IPS-NIHi11 (cell line): ENCODE measurements around the gene BCKDHB.
"Not testable (repeated sequence)": the region's sequence is repeated elsewhere in the genome, so short reads cannot be mapped to it uniquely, and the experiment has no call there.

Source experiments
- DNase-seq: peaks from one replicate; pipeline ENCODE4 v3.0.0; 2012; ENCODE audit warnings: mixed read lengths, low spot score

Gene BCKDHB

GRCh38 chr6:80263585-80263984 lies 157.1 kb downstream of the BCKDHB start:
- DNase-seq = no peak

DNA sequence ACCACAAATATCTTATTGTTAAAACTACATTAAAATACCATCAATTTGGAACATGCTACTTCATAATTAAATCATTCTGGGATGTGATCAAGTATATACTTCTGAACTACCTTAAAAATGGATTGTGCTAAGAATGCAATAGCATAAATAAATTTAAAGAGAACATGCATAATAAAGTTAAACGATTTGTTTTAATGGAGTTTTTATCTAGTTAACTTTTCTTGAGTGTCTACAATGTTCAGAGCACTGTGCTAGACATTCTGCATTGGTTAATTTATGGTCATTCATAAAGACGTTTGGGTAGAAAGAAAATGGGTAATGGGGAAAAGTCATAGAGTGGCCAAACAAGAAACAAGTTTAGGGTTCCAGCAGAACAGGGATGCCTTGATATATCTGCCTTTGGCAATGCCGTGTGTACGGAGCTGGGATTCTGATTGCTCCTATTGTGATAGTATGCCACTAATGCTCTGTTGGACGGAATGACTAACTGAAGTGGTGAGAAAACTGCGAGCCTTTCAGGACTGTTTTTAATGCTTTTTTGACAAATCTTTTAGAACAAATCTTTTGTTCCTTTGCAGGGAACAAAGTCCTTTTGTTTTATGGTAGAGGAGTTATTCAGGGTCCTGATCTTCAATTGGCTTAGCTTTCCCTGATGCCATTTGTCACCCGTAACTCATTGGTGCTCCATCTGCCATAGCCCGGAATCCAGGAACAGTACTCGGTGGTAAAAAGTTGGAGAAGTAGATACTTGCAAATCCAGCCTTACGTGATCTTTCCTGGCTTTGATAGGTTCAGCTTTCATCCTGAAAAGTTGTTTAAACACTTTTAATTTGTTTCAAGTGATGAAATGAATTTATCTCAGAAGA lies 162.6 kb downstream of the BCKDHB start:
- no peak for DNase-seq

- DNase-seq = no peak
Observed at GRCh38 chr6:80271074-80271473, 164.6 kb downstream of the BCKDHB start.

- no peak for DNase-seq
Observed at GRCh38 chr6:80272988-80273387, 166.5 kb downstream of the BCKDHB start.

- DNase-seq = no peak
Observed at GRCh38 chr6:80276861-80277260, 170.4 kb downstream of the BCKDHB start.

GRCh38 chr6:80277501-80277900 lies 171.0 kb downstream of the BCKDHB start:
- DNase-seq = no peak

- DNase-seq = no peak
Observed at GRCh38 chr6:80280262-80281010, 174.0 kb downstream of the BCKDHB start.

DNA sequence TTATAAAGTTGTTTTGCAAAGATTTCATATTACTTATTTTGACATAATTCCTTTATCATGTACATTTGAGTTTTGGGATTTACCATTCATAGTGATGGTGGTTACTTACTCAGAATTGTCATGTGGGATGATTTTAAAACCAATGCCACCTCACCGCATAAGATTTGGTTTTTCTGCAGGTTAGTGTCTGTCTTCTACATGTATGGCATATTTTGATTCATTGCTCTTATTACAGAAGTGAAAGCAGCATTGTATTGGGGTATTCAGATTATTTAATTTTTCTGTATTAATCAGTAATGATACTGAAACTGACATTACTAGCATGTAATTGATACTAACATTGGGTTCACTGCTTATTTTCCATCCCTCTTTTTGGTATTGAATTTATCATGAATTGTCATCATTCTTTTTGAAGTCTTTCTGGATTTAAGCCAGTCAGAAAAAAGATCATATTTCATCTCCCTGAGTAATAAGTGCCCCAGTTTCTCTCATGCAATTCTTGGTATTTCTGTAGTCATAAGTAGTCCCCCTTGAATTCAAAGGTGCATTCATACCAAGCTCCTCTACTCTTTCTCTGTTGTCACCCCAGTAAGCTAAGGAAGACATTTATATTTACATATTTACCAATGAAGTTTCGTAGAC lies 176.6 kb downstream of the BCKDHB start:
- DNase-seq = no peak

DNA sequence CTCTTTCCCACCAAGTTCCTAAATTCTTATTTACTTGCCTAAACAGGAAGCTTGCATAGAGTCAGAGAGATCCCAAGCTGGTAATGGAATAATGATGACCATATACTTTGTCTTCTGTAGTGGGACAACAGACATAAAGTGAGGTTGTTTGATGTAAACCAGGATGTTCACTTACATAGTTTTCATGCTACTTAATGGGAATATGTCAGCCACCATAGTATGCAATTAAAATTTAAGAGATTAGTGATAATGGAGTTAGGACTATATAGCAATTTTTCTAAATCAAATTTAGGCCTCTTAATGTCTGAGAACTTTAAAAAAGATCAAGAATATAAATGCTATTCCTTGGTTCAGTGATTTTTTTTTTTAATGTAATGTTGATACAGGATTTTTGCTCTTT lies 180.6 kb downstream of the BCKDHB start:
- DNase-seq = no peak

- DNase-seq = no peak
Observed at GRCh38 chr6:80287607-80288006, 181.1 kb downstream of the BCKDHB start.

DNA sequence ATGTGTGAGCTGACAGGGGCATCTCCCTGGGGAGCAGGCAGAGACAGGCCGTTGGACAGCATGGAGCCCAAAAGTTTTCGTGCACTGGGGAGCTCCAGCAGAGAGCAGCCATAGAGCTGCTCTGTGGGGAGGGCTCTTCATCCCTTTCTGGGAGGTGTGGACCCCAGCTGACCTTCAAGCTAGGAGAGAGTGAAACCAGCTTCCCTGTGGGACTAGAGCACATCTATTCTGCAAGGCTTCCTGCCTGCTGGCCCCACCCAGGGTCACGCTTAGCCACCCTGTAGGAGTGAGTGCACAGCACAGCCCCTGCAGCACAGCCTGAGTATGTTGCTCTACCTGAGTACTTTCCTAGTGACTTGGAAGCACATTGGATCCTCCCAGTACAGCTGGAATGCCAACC lies 183.3 kb downstream of the BCKDHB start:
- DNase-seq = no peak

- DNase-seq = not testable (repeated sequence)
Observed at GRCh38 chr6:80294531-80294930, 188.1 kb downstream of the BCKDHB start.

DNA sequence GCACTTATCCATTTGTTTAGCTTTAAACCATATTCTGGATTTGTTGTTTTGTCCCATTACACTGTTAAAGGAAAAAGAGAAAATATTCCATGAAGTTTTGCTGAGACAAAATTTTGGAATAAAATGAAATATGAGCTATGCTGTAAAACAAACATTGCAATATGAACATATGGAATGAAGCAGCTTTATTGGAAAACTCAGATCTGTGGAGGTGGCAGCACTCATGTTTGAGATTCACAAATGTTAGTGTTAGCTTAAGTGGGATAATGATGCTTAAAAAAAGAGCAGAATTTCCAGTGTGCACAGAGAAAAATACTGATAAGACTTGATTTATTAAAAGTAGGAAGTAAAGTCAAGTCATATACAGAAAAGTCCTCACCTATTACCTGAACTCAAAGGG lies 196.2 kb downstream of the BCKDHB start:
- DNase-seq = no peak

GRCh38 chr6:80304014-80304413 lies 197.5 kb downstream of the BCKDHB start:
- DNase-seq = no peak

GRCh38 chr6:80314531-80314930 lies 208.1 kb downstream of the BCKDHB start:
- DNase-seq = no peak

DNA sequence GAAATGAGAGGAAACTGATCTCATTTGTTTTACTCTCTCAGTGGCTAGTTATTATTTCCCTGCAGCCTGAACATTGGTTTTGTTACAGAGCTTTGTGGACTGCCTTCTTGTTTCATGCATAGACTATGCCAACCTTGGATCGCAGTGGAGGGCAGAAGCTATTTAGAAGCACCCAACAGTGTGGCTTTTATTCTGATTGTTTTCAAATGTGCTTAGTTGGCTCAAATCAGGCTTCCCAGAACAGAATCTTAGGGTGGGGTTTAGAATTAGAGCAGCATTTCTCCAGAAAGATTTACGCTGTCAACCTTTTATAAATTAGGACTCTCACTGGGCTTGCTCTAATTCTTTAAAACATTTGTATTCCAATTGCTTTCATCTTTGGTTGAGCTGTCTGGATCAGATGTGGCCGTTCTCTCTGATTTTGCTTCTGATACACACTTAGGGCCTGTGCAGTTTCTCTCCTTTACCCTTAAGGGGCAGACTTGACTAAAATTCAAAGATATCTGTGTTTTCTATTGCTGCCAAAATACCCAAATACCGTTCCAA lies 210.3 kb downstream of the BCKDHB start:
- DNase-seq = no peak

GRCh38 chr6:80319196-80319595 lies 212.7 kb downstream of the BCKDHB start:
- DNase-seq = no peak

GRCh38 chr6:80321011-80321410 lies 214.5 kb downstream of the BCKDHB start:
- no peak for DNase-seq

GRCh38 chr6:80325742-80326141 lies 219.3 kb downstream of the BCKDHB start:
- no peak for DNase-seq

- DNase-seq = no peak
Observed at GRCh38 chr6:80328652-80329051, 222.2 kb downstream of the BCKDHB start.

DNA sequence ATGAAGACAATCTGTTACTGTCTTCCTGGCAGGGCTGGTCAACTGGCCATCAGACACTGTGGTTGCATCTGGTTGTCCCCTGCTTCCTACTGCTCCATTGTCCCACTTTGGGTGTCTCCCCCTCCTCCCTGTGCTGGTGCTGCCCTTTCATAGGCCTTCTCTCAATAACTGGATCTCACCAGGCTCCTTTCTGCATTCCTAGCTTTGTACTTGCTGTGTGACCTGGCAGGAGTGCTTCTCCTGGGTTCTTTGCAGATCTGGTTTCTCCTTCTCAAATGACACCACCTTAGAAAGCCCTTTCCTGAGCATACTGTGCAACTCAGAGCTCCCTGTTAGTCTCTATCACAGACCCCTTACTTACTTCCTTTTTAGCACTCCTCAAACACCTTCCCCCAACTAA lies 223.0 kb downstream of the BCKDHB start:
- DNase-seq = peak; percentile 19

GRCh38 chr6:80330961-80331360 lies 224.5 kb downstream of the BCKDHB start:
- DNase-seq = no peak

DNA sequence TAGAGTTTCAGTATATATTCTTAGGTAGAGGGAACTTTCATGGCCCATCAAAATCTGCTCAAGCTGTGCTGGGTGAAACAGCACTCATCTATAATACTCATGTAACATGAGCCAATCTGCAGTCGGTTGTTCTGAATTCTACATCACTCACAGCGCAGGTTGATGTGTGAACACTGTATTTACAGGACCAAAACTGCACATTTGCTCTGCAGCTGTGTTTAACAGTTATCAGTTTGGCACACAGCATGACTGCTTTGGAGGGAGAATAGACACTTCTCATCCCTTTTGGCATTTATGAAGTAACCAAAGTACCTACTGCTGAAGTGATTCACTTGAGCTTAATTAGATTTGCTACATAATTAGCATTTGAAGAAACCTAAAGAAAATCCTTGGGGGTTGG lies 225.1 kb downstream of the BCKDHB start:
- DNase-seq = no peak
